ENCODE results near the gene FGF2.

Gene FGF2

DNA sequence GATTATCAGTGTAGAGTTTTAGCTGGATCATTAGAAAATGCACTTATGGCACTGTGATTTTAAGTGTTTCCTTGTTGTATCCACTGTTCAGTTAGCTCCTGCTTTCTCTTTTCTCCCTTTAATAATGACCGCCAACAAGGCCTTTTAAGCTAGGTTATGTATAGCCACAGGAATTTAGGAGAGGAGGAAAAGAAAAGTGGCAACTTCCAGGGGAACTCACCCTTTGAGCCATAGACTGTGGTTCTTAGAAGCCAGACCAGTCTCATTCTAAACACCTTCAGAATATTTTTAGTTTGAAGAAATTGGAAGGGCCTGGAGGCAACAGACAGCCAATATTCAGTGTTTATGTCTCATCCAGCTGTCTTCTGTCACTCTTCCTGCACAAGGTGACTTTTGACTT lies 6.1 kb downstream of the FGF2 start:
- TF ChIP-seq EZH2 (optimal IDR thresholded peaks at IDR 0.05; ENCODE audit: low read depth, low read length) (no peak), CTCF (IDR thresholded peaks at IDR 0.05; ENCODE audit: low read length) (no peak), EZH2phosphoT487 (IDR thresholded peaks at IDR 0.05; ENCODE audit: low read length) (no peak)
- Histone ChIP-seq H3F3A (ENCODE audit: insufficient read depth, low read length) (peaks cover 13% of the 10 kb centered on the region), H3K4me3 (ENCODE audit: low read length) (no peak overlapping the region), H4K20me1 (ENCODE audit: insufficient read depth, low read length) (no peaks in the 10 kb centered on the region), H3K79me2 (ENCODE audit: low read length) (peaks cover 45% of the 10 kb centered on the region), H3K27ac (ENCODE audit: low read length) (no peak overlapping the region), H3K36me3 (replicated peaks; ENCODE audit: insufficient read depth, low read length) (no peaks in the 10 kb centered on the region), H3K9me2 (replicated peaks; ENCODE audit: insufficient read depth, low read length) (no peaks in the 10 kb centered on the region), H3K9ac (ENCODE audit: low read length) (no peak overlapping the region), H3K4me2 (ENCODE audit: low read depth, low read length) (no peak overlapping the region), H2AFZ (ENCODE audit: low read length) (no peak overlapping the region), H3K27me3 (replicated peaks; ENCODE audit: insufficient read depth, low read length) (no peaks in the 10 kb centered on the region), H3K9me3 (replicated peaks; ENCODE audit: insufficient read depth, low read length) (no peaks in the 10 kb centered on the region), H3K4me1 (ENCODE audit: low read length) (peaks cover 8% of the 10 kb centered on the region; the same call in 1 of the 2 replicates)
- DNase-seq, result no peak

DNA sequence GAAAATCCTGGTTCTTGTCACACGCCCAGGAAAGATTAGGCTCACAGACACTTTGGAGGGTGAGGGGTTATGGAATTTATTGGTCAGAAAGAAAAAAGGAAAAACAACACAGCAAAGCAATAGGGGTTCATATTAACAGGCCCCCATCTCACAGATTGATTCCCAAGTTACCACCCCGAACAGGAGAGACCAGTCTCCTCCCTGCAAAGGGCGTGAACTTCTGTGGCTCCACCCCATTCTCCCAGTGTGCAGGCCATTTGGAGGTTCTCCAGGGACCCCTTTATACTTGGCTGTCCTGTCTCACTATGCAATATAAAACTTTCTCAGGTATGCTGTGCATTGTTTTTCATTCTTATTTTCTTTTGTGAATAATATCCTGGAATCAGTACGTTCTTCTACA lies 7.4 kb downstream of the FGF2 start:
- no peak overlapping the region for H3K27ac ChIP-seq (ENCODE audit: low read length)
- H3K79me2 ChIP-seq (ENCODE audit: low read length), result peaks cover 38% of the 10 kb centered on the region
- no peak overlapping the region for H3K9ac ChIP-seq (ENCODE audit: low read length)
- H3K9me3 ChIP-seq (replicated peaks; ENCODE audit: insufficient read depth, low read length), result no peaks in the 10 kb centered on the region
- TF ChIP-seq EZH2phosphoT487 (IDR thresholded peaks at IDR 0.05; ENCODE audit: low read length) (no peak), CTCF (IDR thresholded peaks at IDR 0.05; ENCODE audit: low read length) (no peak), EZH2 (optimal IDR thresholded peaks at IDR 0.05; ENCODE audit: low read depth, low read length) (no peak)
- H3K4me2 ChIP-seq (ENCODE audit: low read depth, low read length), result no peak overlapping the region
- no peak for DNase-seq
- no peak overlapping the region for H3K4me3 ChIP-seq (ENCODE audit: low read length)
- peaks cover under 1% of the 10 kb centered on the region; the same call in 1 of the 2 replicates for H3F3A ChIP-seq (ENCODE audit: insufficient read depth, low read length)
- no peak overlapping the region for H2AFZ ChIP-seq (ENCODE audit: low read length)
- H3K27me3 ChIP-seq (replicated peaks; ENCODE audit: insufficient read depth, low read length), result no peaks in the 10 kb centered on the region
- H4K20me1 ChIP-seq (ENCODE audit: insufficient read depth, low read length), result no peaks in the 10 kb centered on the region
- H3K4me1 ChIP-seq (ENCODE audit: low read length), result 0 out of 2 replicates have a peak, but pooled peaks cover 3% of the 10 kb centered on the region
- no peaks in the 10 kb centered on the region for H3K36me3 ChIP-seq (replicated peaks; ENCODE audit: insufficient read depth, low read length)
- H3K9me2 ChIP-seq (replicated peaks; ENCODE audit: insufficient read depth, low read length), result no peaks in the 10 kb centered on the region

- Histone ChIP-seq H3K9me2 (replicated peaks; ENCODE audit: insufficient read depth, low read length) (no peaks in the 10 kb centered on the region), H3K27ac (ENCODE audit: low read length) (no peak overlapping the region), H3K4me1 (ENCODE audit: low read length) (no peaks in the 10 kb centered on the region), H3K9ac (ENCODE audit: low read length) (no peak overlapping the region), H3K79me2 (ENCODE audit: low read length) (peaks cover 17% of the 10 kb centered on the region), H3F3A (ENCODE audit: insufficient read depth, low read length) (no peaks in the 10 kb centered on the region), H3K4me3 (ENCODE audit: low read length) (no peak overlapping the region), H3K36me3 (replicated peaks; ENCODE audit: insufficient read depth, low read length) (no peaks in the 10 kb centered on the region; the same call in 1 of the 2 replicates), H2AFZ (ENCODE audit: low read length) (no peak overlapping the region), H4K20me1 (ENCODE audit: insufficient read depth, low read length) (no peaks in the 10 kb centered on the region), H3K9me3 (replicated peaks; ENCODE audit: insufficient read depth, low read length) (no peaks in the 10 kb centered on the region), H3K4me2 (ENCODE audit: low read depth, low read length) (no peak overlapping the region), H3K27me3 (replicated peaks; ENCODE audit: insufficient read depth, low read length) (no peaks in the 10 kb centered on the region)
- DNase-seq, result no peak
- no peak for TF ChIP-seq CTCF (IDR thresholded peaks at IDR 0.05; ENCODE audit: low read length)
- no peak for TF ChIP-seq EZH2 (optimal IDR thresholded peaks at IDR 0.05; ENCODE audit: low read depth, low read length)
- TF ChIP-seq EZH2phosphoT487 (IDR thresholded peaks at IDR 0.05; ENCODE audit: low read length), result no peak
These were observed 10.3 kb downstream of the FGF2 start for GRCh38 chr4:122836941-122837340.

All from MM.1S (cell line).